Urinary bladder (tissue), 4 donors: ENCODE results near the gene FBXL14. TPM values are rescaled to one million over a fixed set of nuclear protein-coding genes. Genes with fewer than 3 reads are reported as not detected.

ENCODE experiments used
- DNase-seq: peaks from one replicate; pipeline ENCODE4 v3.0.0-alpha.2; 2015; ENCODE audit errors: extremely low spot score
- H3K27ac ChIP-seq: one replicate; pipeline ENCODE4 v1.5.1; 2013; ENCODE audit warnings: low read depth, mild to moderate bottlenecking, moderate library complexity
- H3K36me3 ChIP-seq: one replicate; pipeline ENCODE4 v1.6.1; 2013; ENCODE audit warnings: mild to moderate bottlenecking, moderate library complexity; ENCODE audit not compliant: insufficient read depth
- H3K4me1 ChIP-seq: one replicate; pipeline ENCODE4 v1.6.1; 2013; ENCODE audit warnings: mild to moderate bottlenecking, moderate library complexity; ENCODE audit not compliant: insufficient read depth
- H3K4me3 ChIP-seq: one replicate; pipeline ENCODE4 v1.5.1; 2013; ENCODE audit warnings: low read depth, low read length
- WGBS: extraction: QIAGEN DNeasy Blood & Tissue Kit; methylation state at CpG from one replicate; pipeline ENCODE4 v1.1.7; 2013; 5-methylcytosine and 5-hydroxymethylcytosine counted together
- polyA plus RNA-seq: library from polyadenylated mRNA; stranded (reverse); fragments of 200-250 nt; gene quantifications from one replicate; pipeline ENCODE4 v1.2.3, GENCODE V29; 2013
- total RNA-seq: library from RNA; depleted of rRNA; stranded (reverse); fragments of >200 nt; gene quantifications from one replicate; pipeline ENCODE4 v1.2.3, GENCODE V29; 2014
- donor health status: healthy with polysubstance abuse.
- donor health status: healthy.

FBXL14 gene
- total and polyA plus RNA-seq, 2 donors = 7.0 to 11.1 TPM

DNA sequence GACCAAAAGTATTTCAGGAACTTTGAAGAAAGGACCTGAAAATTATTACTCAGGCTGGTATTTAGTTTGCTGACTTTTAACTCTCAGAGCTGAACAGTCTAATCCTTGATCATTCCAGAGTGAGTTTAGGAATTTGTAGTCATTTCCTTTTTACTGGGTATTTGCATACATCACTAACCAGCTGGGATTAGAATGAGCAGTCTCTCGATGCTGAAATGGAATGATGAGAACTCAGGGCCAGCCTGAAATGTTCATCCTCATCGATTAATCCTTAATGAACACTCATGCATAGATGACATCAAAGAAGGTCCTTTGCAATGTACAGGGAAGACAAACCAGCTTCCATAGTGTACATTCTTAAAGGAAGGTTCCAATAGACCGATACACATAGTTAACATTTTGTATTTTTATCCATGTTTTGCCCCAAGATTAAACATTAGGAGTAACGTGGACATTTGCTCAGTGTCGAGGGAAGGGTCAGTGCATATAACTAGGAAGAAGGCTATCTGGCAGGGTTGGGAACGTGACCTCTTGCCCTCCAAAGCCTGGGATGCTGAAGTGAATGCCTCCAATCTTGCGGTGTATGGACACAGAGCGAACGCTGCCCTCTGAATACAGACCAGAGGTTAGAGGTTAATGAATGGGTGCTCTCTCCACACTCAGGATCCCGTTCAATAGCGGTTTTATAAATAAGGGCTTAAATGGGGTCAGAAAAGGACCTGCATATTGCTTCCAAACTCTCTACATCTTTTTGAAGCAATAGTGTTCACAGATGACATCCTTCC lies 14.5 kb downstream of the FBXL14 start:
- Histone ChIP-seq H3K36me3 (no peaks in the 10 kb centered on the region), H3K4me3 (no peak overlapping the region), H3K27ac (no peak overlapping the region), H3K4me1 (no peaks in the 10 kb centered on the region)
- DNase-seq = no peak
- WGBS = 88% methylated on average over 11 of the region's 11 CpGs

DNA sequence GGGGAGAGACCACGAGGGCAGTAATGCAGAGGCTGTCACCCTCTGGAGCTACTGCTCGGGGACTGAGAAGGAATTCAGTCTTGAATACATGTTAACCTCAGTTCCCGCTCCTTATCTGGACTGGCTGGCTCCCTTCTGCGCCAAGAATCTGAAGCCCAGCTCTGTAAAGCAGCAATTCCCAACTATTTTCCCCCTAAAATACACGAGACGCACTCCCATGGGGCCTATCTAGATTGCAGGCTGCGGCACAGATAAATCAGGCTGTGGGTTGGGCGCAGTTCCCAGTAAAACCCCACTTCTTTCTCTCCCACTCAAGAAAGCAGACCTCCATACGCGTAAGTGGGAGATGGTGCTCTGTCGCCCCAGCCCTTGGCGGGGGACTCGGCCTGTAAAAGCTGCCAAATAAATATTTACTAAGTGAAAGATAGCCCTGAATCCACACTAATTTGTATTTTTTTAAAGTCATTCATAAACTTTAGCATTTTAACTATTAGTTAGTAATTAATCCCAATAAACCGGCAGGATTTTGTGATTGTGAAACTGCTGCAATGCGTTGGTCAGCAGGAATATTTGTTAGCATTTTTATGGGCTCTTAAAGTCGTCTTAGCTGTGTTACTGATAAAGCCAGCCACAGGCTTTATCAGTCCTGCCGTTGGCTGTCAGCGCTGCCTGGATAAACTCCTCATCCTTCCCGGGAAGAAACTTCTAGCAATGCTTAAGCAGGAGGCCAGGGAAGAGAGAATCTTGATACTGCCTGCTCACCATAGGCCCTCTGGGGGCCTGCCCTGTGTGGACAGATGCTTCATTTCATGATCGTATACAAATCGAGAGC lies 17.8 kb downstream of the FBXL14 start:
- Histone ChIP-seq H3K4me3 (no peak overlapping the region), H3K36me3 (no peaks in the 10 kb centered on the region), H3K4me1 (peaks cover 3% of the 10 kb centered on the region), H3K27ac (peak overlapping the region; percentile 44)
- 19% methylated on average over 21 of the region's 21 CpGs for WGBS
- peak; percentile 85 for DNase-seq

DNA sequence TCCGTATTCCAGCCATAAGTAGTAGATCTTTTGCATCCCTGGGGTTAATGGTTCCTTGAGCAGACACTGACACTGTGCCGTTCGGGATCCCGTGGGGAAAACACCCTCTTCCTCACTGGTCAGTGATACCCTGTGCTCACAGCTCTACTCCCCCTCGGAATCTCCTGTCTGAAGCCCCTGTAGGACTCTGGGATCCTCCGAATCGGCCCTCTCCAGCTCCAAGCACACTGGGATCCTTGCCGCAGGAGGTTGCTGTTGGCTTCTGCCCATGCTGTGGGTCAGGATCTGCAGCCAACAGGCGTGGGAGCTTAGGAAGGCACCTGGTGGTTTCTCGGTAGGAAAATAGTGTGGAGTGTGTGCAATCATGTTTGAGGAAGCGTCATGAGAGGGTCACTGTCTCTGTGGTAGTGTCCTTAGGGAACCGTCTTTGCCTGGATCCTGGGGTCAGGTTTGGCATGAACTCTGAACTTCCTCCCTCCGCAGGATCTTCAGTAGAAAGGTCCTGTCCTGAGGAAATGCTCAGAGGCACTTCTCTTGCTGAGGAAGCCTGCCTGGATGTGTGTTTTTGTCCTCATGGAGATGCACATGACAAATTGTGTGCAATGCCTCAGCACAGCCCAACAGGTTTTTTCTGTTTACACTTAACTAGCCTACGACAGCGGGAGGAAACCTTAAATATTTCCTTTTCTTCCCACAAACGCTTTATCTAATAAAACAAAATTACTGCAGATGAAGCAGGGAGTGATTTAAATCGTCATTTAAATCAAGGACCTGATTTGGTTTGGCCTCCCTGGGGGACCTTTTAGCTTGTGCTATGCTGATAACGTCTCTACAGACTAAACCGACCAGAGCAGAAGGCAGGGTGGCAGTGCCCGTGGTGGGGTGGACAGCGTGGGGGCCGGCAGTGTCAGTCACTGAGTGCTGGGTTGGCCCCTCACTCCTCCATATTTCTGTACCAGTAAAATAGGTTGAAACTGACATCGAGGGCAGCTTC lies 18.7 kb downstream of the FBXL14 start:
- Histone ChIP-seq H3K4me3 (no peak overlapping the region), H3K36me3 (no peaks in the 10 kb centered on the region), H3K4me1 (peaks cover 3% of the 10 kb centered on the region), H3K27ac (peak overlapping the region; percentile 44)
- WGBS = 20% methylated on average over 23 of the region's 23 CpGs
- DNase-seq = no peak

DNA sequence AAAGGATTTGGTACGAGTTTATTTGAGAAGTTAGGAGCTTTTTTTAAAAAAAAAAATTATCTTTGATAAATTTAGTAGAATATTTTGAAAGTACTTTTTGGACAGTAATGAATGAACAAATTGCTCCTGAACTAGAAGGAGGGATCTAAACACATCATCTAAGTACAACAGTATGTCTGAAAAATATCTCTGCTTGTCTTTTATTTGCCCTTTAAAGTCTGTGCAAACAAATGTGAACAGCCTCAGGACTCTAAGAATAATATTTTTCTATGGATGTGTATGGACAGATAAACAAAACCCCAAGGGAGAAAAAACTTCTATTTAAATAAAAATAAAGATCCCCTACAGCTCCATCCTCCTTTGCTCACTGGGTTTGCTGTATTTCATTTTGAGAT lies 19.5 kb downstream of the FBXL14 start:
- H3K27ac ChIP-seq = no peak overlapping the region
- H3K36me3 ChIP-seq = no peaks in the 10 kb centered on the region
- WGBS = 58% methylated on average over 1 of the region's 1 CpG
- no peak for DNase-seq
- peaks cover 3% of the 10 kb centered on the region for H3K4me1 ChIP-seq
- no peak overlapping the region for H3K4me3 ChIP-seq

DNA sequence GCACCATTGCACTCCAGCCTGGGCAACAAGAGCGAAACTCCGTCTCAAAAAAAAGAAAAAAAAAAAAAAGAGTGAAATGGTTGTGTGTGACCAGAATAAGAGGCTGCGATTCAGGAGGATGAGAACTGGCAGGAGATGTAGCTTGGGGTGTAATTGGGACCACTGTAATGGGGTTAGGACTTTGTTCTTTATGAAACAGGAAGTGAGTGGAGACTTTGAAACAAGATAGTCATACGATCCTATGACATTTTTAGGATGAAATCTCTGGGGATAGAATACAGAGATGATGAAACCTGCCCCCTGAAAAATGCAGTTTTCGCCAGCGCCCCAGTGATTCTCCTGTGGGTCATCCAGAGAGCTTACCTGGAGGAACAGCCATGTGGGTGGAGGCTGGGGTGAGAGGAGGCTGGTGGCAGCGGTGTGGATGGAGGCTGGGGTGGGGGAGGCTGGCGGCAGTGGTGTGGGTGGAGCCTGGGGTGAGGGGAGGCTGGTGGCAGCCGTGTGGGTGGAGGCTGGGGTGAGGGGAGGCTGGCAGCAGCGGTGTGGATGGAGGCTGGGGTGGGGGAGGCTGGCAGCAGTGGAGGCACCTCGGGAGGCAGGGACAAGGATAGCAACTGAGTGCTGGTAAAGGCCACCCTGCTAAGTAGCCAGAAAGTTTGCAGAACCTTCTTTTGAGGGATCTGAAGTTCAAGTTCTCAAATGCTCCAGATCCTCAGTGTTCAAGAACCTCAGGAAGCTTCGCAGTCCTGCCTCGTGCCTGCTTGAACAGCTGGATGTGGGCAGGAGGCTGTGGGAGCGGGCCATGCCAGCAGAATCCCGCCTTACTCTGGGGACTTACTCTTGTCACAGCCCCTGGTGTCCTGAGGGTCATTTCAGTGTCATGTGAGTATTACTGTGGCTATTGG lies 20.2 kb downstream of the FBXL14 start:
- H3K4me1 ChIP-seq = peaks cover 3% of the 10 kb centered on the region
- 74% methylated on average over 15 of the region's 15 CpGs for WGBS
- no peak overlapping the region for H3K4me3 ChIP-seq
- no peak overlapping the region for H3K27ac ChIP-seq
- no peaks in the 10 kb centered on the region for H3K36me3 ChIP-seq
- DNase-seq = no peak

DNA sequence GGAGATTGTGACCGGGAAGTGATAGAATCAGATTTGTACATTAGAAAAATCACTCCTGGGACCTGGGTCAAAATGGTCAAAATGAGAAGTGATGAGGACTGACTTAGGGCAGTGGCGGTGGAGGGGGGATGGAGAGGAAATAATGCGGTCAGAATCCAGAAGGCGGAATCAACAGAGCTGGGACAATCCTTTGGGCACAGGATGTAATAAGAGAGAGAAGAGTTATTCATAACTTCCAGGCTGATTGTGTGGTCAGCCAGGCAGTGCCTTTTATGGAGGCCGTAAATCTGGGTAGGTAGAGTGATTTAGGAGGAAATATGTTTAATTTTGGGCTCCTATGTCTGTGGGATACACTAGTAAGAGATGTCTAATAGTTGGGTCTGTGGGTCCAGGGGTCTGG lies 21.6 kb downstream of the FBXL14 start:
- Histone ChIP-seq H3K4me3 (no peak overlapping the region), H3K4me1 (peaks cover 3% of the 10 kb centered on the region), H3K27ac (no peak overlapping the region), H3K36me3 (no peaks in the 10 kb centered on the region)
- DNase-seq = no peak
- 73% methylated on average over 5 of the region's 5 CpGs for WGBS

DNA sequence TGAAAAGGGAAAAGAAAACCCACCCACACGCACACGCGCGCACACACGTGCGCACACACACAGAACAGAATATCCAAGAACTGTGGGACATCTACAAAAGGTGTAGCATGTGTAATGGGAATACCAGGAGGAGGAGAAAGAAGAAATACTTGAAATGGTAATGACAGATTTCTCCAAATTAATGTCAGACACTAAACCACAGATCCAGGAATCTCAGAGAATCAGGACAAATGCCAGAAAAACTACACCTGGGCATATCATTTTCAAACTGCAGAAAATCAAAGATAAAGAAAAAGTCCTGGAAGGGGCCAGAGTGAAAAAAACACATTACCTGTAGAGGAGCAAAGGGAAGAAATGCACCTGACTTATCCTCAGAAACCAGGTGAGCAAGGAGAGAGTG lies 26.5 kb downstream of the FBXL14 start:
- no peak for DNase-seq
- H3K36me3 ChIP-seq = no peaks in the 10 kb centered on the region
- 98% methylated on average over 6 of the region's 6 CpGs for WGBS
- H3K27ac ChIP-seq = no peak overlapping the region
- no peak overlapping the region for H3K4me3 ChIP-seq
- no peaks in the 10 kb centered on the region for H3K4me1 ChIP-seq

DNA sequence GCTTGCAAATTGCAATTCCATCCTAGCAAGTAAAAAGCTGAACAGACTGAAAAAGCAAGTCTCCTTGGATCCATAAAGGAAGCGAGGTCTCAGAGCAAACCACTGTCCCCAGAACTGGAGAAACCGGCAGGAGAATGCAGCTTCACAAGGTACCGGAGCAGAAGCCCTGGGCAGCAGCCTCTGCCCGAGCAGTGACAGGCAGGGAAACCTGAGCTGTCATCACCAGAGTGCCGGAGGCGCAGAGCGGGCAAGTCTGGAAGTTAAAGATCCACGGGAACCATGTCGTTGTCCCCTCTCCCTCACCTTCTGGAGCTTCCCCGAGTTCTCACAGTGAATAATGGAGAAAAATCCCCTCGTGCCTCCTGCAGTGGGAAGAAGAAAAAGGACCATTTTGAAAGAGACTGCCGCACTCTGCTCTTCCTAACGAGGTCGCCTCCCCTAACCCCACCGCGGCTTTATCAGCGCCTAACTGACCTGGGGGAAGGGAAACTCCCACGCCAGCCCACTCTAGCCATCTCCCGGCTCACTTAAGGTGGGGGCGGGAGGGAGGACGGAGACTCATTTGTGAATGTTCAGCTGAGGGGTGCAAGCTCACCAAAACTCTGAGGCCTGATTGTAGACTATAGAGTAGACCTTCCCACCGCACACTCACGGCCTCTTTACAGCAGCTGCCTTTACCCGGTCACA lies 27.8 kb downstream of the FBXL14 start:
- no peaks in the 10 kb centered on the region for H3K36me3 ChIP-seq
- no peaks in the 10 kb centered on the region for H3K4me1 ChIP-seq
- 81% methylated on average over 24 of the region's 24 CpGs for WGBS
- DNase-seq = no peak
- no peak overlapping the region for H3K27ac ChIP-seq
- no peak overlapping the region for H3K4me3 ChIP-seq

DNA sequence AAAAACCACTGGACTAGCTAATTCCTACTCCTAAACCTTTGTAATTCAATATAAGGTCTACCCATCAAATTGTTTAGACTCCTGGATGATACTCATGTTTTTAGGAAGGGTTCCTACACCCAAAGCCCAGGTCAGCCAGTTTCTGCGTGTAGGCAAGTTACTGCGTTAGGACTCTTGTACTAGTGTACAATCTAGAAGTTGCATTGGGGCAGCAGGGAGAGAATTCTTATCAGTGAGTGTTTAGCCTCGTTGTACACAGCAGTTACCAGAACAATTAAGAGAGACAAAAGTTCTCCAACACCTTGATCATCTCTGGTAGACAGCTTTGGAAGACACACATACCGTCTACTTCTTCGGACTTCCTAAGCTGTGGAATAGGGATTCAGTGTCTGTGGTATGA lies 29.2 kb downstream of the FBXL14 start:
- DNase-seq = no peak
- no peaks in the 10 kb centered on the region for H3K4me1 ChIP-seq
- H3K36me3 ChIP-seq = no peaks in the 10 kb centered on the region
- no peak overlapping the region for H3K4me3 ChIP-seq
- WGBS = 95% methylated on average over 5 of the region's 5 CpGs
- H3K27ac ChIP-seq = no peak overlapping the region

DNA sequence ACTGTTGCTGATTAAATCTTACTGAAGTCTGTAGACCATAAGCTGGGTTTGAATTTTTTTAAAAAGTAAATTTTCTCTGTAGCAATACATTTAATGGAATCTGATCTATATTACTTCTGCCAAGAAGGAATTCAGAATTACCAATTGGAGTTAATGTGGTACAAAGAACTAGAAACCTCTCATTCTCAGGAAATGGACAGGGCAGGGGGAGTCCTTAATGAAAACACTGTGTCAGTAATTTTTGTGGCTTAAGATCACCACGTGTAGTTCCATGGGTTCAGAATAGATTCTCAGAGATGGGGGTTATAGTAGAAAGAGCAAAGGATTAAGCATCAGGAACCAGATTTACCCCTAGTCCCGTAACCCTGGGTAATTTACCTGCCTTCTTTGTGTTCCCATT lies 30.3 kb downstream of the FBXL14 start:
- DNase-seq = no peak
- no peak overlapping the region for H3K27ac ChIP-seq
- WGBS = 91% methylated on average over 2 of the region's 2 CpGs

DNA sequence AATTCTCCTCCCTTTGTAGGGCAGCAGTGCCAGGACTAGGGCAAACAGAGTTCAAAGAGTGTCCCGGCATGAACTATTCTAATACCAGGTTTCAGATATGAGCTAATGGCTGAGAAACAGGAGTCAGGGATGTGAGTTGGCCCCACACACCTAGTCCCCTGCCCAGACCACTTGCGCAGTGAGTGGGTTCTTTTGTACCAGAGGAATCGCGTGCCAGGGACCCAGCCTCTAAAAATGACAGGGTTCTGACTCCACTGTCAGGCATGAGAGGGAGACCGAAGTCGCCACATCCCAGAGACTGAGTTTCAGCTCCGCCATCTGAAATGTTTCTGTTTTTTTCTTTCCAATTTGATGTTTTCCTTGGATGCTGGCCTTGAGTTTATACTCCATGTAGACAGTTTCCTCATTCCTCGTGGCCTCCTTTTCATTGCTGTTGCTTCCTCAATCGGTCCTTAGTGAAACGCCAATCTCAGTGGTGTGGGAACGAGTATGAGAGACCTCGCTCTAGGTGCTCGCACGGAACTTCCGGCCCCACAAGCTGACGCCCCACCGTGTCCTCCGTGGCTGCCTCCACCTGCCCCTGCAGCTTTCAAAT lies 31.5 kb downstream of the FBXL14 start:
- Histone ChIP-seq H3K4me1 (no peaks in the 10 kb centered on the region), H3K4me3 (no peak overlapping the region), H3K36me3 (no peaks in the 10 kb centered on the region), H3K27ac (no peak overlapping the region)
- WGBS = 91% methylated on average over 18 of the region's 18 CpGs
- DNase-seq = no peak

More for the DNA sequence above, 30.3 kb downstream of the FBXL14 start:
- Histone ChIP-seq H3K4me3 (no peak overlapping the region), H3K36me3 (no peaks in the 10 kb centered on the region), H3K4me1 (no peaks in the 10 kb centered on the region)

DNA sequence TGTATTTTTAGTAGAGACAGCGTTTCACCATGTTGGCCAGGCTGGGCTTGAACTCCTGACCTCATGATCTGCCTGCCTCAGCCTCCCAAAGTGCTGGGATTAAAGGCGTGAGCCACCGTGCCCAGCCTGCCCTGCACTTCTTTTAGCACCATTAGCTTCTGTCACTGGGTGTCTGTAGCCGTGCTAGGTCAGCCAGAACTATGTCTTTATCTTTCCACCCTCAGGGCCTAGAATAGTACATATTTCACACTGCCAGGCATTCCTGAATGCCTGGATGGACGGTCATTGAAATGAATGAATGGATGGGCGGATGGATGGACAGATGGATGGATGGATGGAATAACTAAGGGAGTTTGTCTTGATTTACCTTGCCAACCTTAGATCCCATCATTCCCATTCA lies 33.7 kb downstream of the FBXL14 start:
- Histone ChIP-seq H3K4me1 (no peaks in the 10 kb centered on the region), H3K36me3 (no peaks in the 10 kb centered on the region), H3K27ac (no peak overlapping the region), H3K4me3 (no peak overlapping the region)
- WGBS = 92% methylated on average over 6 of the region's 6 CpGs
- no peak for DNase-seq
